Endothelial cell of umbilical vein (primary cell): ENCODE measurements around the gene SOCS3.

Experiments
- EZH2 ChIP-seq: IDR thresholded peaks from 2 replicates; pipeline ENCODE4 v1.6.1; 2012; ENCODE audit warnings: borderline replicate concordance, low read depth, mild to moderate bottlenecking, moderate library complexity, low read length, inconsistent platforms; ENCODE audit not compliant: severe bottlenecking
- TF ChIP-seq, protein P1 (sequence below), 2 donors: IDR thresholded peaks; 1 replicate in 1 of 2; 2 replicates in 1 of 2; pipeline ENCODE4 v1.5.1; 2011; ENCODE audit warnings: low read length in 2 of 2, mild to moderate bottlenecking in 2 of 2, moderate library complexity in 2 of 2, control low read depth in 1 of 2, inconsistent platforms in 1 of 2, low read depth in 1 of 2; ENCODE audit not compliant: insufficient read depth in 1 of 2; ENCODE audit errors: extremely low read depth in 1 of 2

GRCh38 chr17:78400581-78401240 lies 40.8 kb upstream of the SOCS3 start:
- TF ChIP-seq, protein P1, sequence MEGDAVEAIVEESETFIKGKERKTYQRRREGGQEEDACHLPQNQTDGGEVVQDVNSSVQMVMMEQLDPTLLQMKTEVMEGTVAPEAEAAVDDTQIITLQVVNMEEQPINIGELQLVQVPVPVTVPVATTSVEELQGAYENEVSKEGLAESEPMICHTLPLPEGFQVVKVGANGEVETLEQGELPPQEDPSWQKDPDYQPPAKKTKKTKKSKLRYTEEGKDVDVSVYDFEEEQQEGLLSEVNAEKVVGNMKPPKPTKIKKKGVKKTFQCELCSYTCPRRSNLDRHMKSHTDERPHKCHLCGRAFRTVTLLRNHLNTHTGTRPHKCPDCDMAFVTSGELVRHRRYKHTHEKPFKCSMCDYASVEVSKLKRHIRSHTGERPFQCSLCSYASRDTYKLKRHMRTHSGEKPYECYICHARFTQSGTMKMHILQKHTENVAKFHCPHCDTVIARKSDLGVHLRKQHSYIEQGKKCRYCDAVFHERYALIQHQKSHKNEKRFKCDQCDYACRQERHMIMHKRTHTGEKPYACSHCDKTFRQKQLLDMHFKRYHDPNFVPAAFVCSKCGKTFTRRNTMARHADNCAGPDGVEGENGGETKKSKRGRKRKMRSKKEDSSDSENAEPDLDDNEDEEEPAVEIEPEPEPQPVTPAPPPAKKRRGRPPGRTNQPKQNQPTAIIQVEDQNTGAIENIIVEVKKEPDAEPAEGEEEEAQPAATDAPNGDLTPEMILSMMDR (IDR thresholded peaks at IDR 0.05; ENCODE audit: extremely low read depth in 1 of 2, insufficient read depth in 1 of 2, low read depth in 1 of 2, low read length in 2 of 2) = no peak
- TF ChIP-seq EZH2 = no peak
